HL-60 (cell line): ENCODE data around the gene HSPA12A.

Source experiments
- DNase-seq, 2 experiments: peaks; one replicate each; pipeline ENCODE4 v3.0.0-alpha.2; 2010 to 2020; ENCODE audit warnings: low read depth in 1 of 2, low spot score in 1 of 2
- H3K27ac ChIP-seq: fragments of 250-450 bp; sonication (Bioruptor Pico); replicated peaks from 2 replicates; pipeline ENCODE4 v1.5.1; 2020; ENCODE audit warnings: mild to moderate bottlenecking, moderate library complexity
- H3K27me3 ChIP-seq: fragments of 250-450 bp; sonication (Bioruptor Pico); 2 replicates; pipeline ENCODE4 v1.5.1; 2021; ENCODE audit warnings: mild to moderate bottlenecking, moderate library complexity; ENCODE audit not compliant: insufficient read depth, poor library complexity, severe bottlenecking
- H3K4me3 ChIP-seq: replicated peaks from 2 replicates; pipeline ENCODE4 v1.5.1; 2011; ENCODE audit warnings: mild to moderate bottlenecking, control low read depth, low read length; ENCODE audit not compliant: insufficient read depth
- CTCF ChIP-seq: IDR thresholded peaks from one replicate; pipeline ENCODE4 v1.5.1; 2011; ENCODE audit warnings: low read length, control low read depth, inconsistent platforms; ENCODE audit not compliant: insufficient read depth
- GABPA ChIP-seq: IDR thresholded peaks from 2 replicates; pipeline ENCODE4 v1.6.1; 2012; ENCODE audit warnings: low read depth
- POLR2AphosphoS5 ChIP-seq: IDR thresholded peaks from 2 replicates; pipeline ENCODE4 v1.6.1; 2012; ENCODE audit warnings: low read depth
- SPI1 ChIP-seq: IDR thresholded peaks from 2 replicates; pipeline ENCODE4 v1.6.1; 2012; ENCODE audit warnings: low read depth, mild to moderate bottlenecking, borderline replicate concordance
- TF ChIP-seq, protein P1 (sequence below): IDR thresholded peaks from 2 replicates; pipeline ENCODE4 v1.6.1; 2012; ENCODE audit warnings: low read depth; ENCODE audit not compliant: insufficient replicate concordance

HSPA12A gene

DNA sequence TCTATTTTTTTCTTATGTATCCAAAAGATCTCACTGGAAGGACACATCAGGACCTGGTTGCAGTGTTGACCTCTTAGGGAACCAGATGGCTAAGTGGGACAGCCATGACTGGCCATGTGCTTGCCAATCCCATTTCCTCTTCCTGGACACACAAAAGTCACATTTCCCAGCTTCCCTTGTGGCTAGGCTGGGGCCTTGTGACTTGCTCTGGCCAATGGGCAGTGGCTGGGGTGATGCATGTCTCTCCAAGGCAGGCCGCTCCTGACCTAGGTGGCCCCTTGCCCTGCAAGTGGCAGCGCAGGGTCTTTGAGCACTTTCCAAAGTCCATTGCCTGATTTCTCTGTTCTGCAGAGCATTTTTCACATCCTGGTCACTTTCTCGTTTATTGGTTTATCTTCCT lies 41.7 kb upstream of the HSPA12A start:
- Histone ChIP-seq H3K27ac (no peak overlapping the region), H3K4me3 (no peak overlapping the region), H3K27me3 (peaks cover 3% of the 10 kb centered on the region)
- no peak for DNase-seq
- TF ChIP-seq CTCF (no peak), GABPA (no peak), SPI1 (no peak), POLR2AphosphoS5 (no peak)
- TF ChIP-seq, protein P1, sequence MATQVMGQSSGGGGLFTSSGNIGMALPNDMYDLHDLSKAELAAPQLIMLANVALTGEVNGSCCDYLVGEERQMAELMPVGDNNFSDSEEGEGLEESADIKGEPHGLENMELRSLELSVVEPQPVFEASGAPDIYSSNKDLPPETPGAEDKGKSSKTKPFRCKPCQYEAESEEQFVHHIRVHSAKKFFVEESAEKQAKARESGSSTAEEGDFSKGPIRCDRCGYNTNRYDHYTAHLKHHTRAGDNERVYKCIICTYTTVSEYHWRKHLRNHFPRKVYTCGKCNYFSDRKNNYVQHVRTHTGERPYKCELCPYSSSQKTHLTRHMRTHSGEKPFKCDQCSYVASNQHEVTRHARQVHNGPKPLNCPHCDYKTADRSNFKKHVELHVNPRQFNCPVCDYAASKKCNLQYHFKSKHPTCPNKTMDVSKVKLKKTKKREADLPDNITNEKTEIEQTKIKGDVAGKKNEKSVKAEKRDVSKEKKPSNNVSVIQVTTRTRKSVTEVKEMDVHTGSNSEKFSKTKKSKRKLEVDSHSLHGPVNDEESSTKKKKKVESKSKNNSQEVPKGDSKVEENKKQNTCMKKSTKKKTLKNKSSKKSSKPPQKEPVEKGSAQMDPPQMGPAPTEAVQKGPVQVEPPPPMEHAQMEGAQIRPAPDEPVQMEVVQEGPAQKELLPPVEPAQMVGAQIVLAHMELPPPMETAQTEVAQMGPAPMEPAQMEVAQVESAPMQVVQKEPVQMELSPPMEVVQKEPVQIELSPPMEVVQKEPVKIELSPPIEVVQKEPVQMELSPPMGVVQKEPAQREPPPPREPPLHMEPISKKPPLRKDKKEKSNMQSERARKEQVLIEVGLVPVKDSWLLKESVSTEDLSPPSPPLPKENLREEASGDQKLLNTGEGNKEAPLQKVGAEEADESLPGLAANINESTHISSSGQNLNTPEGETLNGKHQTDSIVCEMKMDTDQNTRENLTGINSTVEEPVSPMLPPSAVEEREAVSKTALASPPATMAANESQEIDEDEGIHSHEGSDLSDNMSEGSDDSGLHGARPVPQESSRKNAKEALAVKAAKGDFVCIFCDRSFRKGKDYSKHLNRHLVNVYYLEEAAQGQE, result no peak

GRCh38 chr10:116783011-116783655 lies 40.8 kb upstream of the HSPA12A start:
- peaks cover 3% of the 10 kb centered on the region for H3K27me3 ChIP-seq
- H3K4me3 ChIP-seq, result no peak overlapping the region
- no peak for DNase-seq
- H3K27ac ChIP-seq, result no peak overlapping the region
- no peak for TF ChIP-seq POLR2AphosphoS5
- TF ChIP-seq, protein P1, result no peak
- TF ChIP-seq CTCF, result no peak
- no peak for TF ChIP-seq GABPA
- TF ChIP-seq SPI1, result no peak

GRCh38 chr10:116781370-116781884 lies 39.1 kb upstream of the HSPA12A start:
- H3K27me3 ChIP-seq, result no peaks in the 10 kb centered on the region
- no peak for TF ChIP-seq POLR2AphosphoS5
- TF ChIP-seq, protein P1, result no peak
- no peak for TF ChIP-seq SPI1
- no peak for TF ChIP-seq CTCF
- no peak for TF ChIP-seq GABPA
- H3K27ac ChIP-seq, result no peak overlapping the region
- H3K4me3 ChIP-seq, result no peak overlapping the region
- DNase-seq, result no peak
